Measurements from ENCODE around the gene CCM2. TPM values are rescaled to one million over a fixed set of nuclear protein-coding genes. Genes with fewer than 3 reads are reported as not detected.

CCM2 gene
- total RNA-seq, 1 donor from 2014 or later = 35.7 TPM

- peaks cover 2% of the 10 kb centered on the region for H3K36me3 Mint-ChIP-seq (ENCODE audit: low read depth)
- H3K27me3 Mint-ChIP-seq (ENCODE audit: low read depth) = peaks cover 31% of the 10 kb centered on the region
- H3K9me3 Mint-ChIP-seq = no peaks in the 10 kb centered on the region
- no peak overlapping the region for H3K4me3 Mint-ChIP-seq
- no peak for DNase-seq (ENCODE audit: low read depth, low spot score)
- H3K4me1 Mint-ChIP-seq = peaks cover 9% of the 10 kb centered on the region
- no peak overlapping the region for H3K27ac Mint-ChIP-seq (ENCODE audit: unreplicated experiment)
- TF ChIP-seq, protein P1, sequence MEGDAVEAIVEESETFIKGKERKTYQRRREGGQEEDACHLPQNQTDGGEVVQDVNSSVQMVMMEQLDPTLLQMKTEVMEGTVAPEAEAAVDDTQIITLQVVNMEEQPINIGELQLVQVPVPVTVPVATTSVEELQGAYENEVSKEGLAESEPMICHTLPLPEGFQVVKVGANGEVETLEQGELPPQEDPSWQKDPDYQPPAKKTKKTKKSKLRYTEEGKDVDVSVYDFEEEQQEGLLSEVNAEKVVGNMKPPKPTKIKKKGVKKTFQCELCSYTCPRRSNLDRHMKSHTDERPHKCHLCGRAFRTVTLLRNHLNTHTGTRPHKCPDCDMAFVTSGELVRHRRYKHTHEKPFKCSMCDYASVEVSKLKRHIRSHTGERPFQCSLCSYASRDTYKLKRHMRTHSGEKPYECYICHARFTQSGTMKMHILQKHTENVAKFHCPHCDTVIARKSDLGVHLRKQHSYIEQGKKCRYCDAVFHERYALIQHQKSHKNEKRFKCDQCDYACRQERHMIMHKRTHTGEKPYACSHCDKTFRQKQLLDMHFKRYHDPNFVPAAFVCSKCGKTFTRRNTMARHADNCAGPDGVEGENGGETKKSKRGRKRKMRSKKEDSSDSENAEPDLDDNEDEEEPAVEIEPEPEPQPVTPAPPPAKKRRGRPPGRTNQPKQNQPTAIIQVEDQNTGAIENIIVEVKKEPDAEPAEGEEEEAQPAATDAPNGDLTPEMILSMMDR (conservative IDR thresholded peaks at IDR 0.05) = no peak
These were observed 92.3 kb downstream of the CCM2 start for GRCh38 chr7:45092100-45092930.

DNA sequence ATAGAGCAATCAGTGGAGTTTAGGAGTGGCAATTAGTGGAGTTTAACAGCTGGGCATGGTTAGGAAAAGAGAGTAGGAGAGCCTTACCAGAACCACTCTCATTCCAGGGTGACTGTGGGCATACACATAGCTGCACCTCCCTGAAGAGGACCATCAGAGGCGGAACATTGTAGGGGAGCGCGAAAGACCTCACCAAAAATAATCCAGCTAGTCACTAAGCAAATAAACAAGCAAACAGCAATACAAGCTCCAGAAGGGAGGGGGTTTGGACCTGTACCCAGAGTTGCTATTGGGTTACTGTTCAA lies 92.9 kb downstream of the CCM2 start:
- Mint-ChIP-seq H3K4me3 (no peak overlapping the region), H3K36me3 (ENCODE audit: low read depth) (peaks cover 2% of the 10 kb centered on the region), H3K27me3 (ENCODE audit: low read depth) (peaks cover 31% of the 10 kb centered on the region), H3K4me1 (peaks cover 9% of the 10 kb centered on the region), H3K9me3 (no peaks in the 10 kb centered on the region), H3K27ac (ENCODE audit: unreplicated experiment) (no peak overlapping the region)
- DNase-seq (ENCODE audit: low read depth, low spot score) = no peak
- TF ChIP-seq, protein P1 (conservative IDR thresholded peaks at IDR 0.05) = no peak

DNA sequence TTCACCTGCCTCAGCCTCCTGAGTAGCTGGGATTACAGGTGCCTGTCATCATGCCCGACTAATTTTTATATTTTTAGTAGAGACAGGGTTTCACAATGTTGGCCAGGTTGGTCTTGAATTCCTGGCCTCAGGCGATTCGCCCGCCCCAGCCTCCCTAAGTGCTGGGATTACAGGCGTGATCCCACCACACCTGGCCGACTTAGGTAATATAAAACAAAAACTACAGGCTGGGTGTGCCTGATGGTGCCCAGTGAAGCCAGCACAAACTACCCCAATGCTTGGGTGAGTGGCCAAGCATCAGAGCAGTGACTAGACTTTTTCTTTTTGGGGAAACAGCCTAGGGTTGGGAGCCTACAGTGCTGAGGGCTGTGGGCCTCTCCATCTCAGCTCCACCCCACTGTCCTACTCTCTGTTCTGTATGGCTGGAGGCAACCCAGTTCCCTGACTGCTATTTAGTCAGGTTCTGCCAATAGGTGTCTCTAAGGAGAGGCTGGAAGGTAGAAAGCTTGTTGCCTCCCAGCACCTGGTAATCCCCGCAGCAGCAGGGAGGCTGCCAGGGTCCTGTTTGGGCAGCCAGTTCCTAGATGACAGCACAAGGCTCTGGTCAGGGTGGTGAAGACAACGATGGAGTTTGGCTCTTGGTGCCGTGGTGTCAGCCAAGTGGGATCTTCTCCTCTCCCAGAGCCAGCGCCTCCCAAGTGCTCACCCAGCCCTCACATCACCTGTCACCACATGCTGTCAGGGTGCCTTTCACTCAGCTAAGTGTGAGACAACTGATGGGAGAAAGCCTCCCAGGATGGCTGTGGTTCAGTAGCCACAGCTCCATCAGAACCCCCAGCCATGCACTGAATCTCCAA lies 99.2 kb downstream of the CCM2 start:
- DNase-seq (ENCODE audit: low read depth, low spot score) = no peak
- H3K4me1 Mint-ChIP-seq = no peaks in the 10 kb centered on the region

GRCh38 chr7:45099891-45100760 lies 100.1 kb downstream of the CCM2 start:
- Mint-ChIP-seq H3K27me3 (ENCODE audit: low read depth) (no peaks in the 10 kb centered on the region), H3K27ac (ENCODE audit: unreplicated experiment) (no peak overlapping the region)
- TF ChIP-seq, protein P1 (conservative IDR thresholded peaks at IDR 0.05) = no peak

More for the DNA sequence above, 99.2 kb downstream of the CCM2 start:
- no peaks in the 10 kb centered on the region for H3K9me3 Mint-ChIP-seq
- H3K36me3 Mint-ChIP-seq (ENCODE audit: low read depth) = peaks cover 4% of the 10 kb centered on the region
- TF ChIP-seq, protein P1 (conservative IDR thresholded peaks at IDR 0.05) = no peak
- H3K27me3 Mint-ChIP-seq (ENCODE audit: low read depth) = no peaks in the 10 kb centered on the region
- H3K4me3 Mint-ChIP-seq = no peak overlapping the region
- no peak overlapping the region for H3K27ac Mint-ChIP-seq (ENCODE audit: unreplicated experiment)

More at GRCh38 chr7:45099891-45100760, 100.1 kb downstream of the CCM2 start:
- no peaks in the 10 kb centered on the region for H3K4me1 Mint-ChIP-seq
- H3K4me3 Mint-ChIP-seq = no peak overlapping the region
- H3K9me3 Mint-ChIP-seq = no peaks in the 10 kb centered on the region
- peaks cover 4% of the 10 kb centered on the region for H3K36me3 Mint-ChIP-seq (ENCODE audit: low read depth)
- no peak for DNase-seq (ENCODE audit: low read depth, low spot score)

Data from neural crest cell (in vitro differentiated cells).